ENCODE results near the gene PTPRM.

The PTPRM gene

DNA sequence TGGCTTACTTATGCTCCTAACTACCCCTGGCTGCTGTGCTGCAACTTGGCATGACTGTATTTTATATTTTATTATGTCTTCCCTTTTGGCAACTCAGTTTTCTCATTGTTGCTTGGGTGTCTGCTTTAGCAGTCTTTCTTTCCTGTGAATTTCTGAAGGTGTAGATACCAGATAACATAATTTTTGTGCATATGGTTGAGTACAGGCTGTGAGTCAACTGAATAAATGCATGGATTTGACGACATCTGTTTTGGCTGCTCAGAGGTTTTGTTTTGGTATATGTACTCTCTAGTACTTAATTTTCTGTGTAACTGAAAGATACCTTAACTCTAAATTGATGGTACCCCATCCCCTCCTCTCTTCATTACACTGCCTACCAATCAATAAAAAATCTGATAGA, 303.1 kb downstream of the PTPRM start:
- no peak for DNase-seq

DNA sequence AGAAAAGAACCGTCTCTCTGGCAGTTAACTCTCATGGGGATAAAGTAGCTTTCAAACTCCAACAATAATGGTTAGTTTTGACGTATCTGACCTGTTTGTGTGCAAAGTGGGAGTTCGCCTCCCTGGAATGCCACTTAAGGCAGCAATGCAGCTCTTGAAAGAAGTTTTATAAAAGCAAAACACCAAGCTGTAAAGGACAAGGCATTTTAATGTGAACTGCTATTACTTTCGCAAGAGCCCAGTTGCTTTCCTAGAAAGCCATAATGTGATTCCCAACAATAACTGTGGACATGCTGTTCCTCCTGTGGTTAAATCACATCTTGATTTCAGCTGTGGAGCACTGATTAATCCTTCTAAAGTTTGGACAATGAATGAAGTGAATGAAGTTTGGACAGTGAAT, 303.7 kb downstream of the PTPRM start:
- no peak for DNase-seq

DNA sequence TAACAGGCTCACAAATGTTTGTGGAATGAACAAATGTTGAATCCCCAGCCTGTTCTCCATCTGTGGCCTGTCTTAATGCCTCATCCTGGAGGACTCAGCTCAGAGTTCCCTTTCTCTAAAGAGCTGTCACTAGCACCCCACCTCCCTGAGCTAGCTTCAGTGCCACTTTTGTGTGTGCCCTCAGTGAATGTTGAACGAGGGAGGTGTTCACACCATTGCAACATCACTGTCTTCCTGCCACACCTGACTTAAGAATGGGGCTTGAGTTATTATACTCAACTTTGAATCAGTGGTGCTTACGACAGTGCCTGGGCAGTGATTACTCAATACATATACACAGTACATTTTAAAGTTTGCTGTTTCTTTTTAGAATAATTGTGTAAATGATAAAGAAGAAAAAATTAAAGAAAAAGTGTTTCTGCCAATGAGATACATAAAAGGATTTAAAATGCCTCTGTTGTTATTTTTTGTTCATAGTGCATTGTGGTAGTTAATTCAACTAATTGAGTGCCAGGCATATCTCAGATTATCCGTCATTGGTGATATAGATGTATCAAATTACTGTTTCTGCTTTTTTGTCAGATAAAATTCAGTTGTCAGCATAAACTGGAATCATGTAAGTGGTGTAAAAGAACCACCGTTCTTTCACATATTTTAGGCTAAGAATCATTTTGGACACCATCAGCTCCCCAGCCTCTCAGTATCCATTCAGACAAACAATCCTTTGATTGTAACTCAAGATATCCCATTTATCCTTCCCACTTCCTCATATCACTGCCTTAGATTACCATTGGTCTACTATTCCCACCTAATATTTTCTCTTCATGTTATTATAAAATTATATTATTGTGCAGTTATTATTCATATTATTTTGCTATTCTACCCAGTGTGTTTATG, 304.7 kb downstream of the PTPRM start:
- DNase-seq: no peak

DNA sequence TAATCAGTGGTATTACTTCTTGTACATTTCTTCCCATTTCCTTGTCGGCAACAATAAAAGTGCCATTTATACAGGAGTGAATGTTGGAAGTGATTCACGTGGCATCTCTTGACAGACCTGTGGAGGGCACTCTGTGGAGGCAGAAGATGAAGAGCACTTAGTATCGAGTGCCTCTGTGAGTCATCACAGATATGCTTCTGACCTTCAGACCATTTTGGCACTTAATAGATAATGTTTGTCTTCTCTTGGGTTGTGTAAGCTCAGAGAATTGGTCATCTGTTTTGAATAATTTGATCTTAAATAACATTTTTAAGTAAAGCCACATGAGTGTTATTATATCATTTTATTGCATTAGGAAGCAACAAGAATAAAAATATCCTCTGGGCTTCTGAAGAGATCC, 305.5 kb downstream of the PTPRM start:
- no peak for DNase-seq

DNA sequence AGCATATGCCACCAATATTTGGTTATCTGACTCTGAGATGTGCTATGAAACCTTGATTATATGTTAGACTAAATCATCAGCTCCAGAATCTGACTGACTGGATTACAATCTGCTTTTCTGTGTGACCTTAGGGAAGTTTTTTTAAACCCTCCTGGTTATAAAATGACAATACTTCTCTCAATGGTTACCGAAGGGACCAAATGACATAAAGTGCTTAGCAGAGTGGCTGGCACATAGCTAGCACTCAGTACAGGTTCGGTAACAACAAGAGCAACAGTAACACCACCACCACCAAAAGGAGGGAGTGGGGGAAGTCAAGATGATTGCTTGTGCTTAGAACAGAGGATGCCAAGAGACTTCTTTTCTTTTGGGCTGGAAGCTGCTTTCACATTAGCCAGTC, 306.2 kb downstream of the PTPRM start:
- DNase-seq: no peak

DNA sequence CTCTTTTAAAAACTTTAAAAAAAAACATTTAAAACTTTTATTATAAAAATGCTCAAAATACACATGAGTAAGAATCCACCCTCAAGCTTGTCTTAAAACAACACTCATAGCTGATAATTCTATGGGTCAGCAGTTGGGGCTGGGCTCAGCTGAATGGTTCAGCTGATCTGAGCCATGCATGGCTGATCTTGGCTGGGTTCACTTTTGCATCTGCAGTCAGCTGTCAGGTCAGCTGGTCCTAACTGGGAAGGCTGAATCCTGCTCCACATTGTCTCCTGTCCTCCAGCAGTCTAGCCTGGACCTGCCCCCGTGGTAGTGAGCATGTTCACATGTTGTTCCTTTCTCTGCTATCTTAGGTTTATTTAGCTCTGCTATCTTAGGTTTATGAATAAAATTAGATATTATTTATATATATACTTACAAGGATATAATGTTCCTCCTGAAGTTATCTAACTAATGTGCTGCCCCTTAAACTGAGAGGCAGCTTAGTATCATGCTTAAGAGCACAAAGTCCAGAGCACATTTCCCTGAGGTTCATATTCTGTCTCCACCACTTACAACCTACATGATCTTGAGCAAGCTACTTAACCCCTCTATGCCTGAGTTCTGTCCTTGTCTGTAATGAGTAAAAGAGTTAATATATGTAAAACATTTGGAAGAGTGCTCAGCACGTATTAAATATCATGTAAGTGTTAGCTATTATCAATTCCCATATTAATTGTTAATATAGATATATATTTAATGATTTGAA, 309.4 kb downstream of the PTPRM start:
- no peak for DNase-seq

DNA sequence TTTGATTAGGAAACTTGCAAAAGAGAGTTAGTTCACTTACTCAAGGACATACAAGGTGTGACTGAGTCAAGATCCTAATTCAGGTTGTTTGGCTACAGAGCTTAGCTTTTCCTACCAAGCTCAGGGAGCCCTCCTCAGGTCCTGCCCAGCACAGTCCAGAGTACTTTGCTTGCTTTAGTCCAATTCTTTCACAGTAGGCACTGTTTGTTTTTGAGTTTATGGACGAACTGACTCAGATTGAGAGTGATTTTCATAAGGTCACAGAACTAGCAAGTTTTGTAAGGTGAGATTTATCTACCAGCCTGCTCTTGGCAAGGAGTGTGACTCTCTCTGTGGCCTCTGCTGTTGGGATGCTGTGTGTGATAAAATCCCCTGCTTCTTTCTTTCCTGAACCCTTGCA, 310.5 kb downstream of the PTPRM start:
- DNase-seq: no peak

DNA sequence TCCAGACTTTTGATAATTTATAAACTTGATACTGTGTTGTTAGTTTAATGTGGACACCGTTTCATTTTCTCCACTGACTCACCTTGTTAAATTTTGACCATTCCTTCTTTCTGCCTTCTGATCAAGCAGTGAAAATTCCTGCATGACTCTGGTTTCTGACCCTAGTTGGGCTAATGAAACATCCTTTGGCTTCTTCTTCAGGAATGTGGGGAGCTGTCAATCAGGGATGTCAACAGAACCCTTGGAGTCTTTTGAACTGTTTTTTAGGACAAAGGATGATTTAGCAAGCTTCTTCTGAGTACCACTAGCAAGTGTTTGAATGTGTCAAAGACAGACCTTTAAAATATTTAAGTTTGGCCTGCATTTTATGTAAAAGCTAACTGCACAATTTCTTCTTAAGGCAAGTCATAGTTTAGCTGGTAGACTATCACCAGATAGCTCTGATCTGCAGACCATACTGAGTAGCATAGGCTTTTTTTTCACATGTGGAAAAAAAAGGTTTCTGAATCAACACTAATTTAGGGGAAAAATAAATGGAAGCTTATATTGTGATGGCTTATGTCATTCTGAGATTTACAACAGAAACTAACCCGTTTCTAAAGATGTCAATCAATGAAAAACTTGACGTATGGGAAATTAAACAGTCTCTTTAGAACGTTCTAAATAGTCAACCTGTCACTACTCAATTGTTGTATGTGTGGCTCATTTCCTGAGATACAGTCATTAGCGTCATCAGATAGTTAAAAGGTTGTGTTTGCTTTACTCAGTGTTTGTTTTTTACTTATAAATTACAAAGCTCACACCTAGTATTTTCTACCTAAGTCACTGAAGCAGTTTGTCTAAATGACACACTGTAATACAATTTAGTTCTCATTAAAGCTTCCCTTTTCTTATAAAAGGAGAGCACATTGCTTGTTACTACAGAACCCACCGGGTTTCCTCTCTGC, 311.4 kb downstream of the PTPRM start:
- DNase-seq: no peak

DNA sequence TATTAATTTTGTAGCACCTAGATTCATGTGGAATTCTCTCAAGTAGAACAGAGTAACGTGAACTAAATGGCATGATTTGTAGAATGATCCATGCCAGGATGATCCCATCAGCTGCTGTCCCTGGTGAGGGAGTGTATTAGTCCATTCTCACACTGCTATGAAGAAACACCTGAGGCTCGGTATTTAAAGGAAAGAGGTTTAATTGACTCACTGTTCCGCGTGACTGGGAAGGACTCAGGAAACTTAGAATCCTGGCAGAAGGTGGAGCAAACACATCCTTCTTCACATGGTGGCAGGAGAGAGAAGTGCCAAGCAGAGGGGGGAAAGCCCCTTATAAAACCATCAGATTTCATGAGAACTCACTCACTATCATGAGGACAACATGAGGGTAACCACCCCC, 312.6 kb downstream of the PTPRM start:
- no peak for DNase-seq

DNA sequence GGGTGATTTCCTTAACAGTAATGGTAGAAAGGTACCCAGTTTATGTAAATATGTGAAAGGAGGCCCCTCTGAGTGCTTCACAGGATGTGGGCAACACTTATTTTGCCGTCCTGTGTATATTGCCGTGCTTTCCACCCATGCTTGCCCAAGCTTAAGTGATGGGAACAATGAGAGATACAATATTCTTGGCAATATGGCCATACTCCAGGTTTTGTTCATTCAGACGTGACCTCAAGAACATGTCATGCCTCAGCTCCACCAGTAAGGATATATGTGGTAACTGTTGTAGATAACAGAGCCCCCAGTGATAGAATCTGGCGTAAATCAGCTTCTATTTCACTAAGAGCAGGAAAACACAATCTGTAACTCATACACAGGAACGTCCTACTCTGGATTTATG, 318.7 kb downstream of the PTPRM start:
- DNase-seq: no peak

DNA sequence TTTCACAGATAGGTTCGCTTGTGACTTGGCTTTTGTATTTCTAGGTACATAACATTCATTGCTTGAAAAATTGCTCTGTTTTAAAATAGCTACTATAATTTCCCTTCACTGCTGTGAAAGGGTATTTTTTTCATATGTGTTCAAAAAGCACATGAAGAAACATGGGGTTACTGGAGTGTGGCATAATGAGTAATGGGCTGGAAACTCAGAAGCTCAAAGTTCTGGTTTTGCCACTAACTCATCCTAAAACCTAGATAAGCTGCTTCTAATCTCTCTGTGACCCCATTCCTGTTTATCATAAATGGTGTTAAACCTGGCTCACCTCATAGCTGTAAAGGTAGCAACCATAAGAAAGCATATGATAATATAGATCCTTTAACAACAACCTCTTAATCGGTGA, 319.3 kb downstream of the PTPRM start:
- no peak for DNase-seq

DNA sequence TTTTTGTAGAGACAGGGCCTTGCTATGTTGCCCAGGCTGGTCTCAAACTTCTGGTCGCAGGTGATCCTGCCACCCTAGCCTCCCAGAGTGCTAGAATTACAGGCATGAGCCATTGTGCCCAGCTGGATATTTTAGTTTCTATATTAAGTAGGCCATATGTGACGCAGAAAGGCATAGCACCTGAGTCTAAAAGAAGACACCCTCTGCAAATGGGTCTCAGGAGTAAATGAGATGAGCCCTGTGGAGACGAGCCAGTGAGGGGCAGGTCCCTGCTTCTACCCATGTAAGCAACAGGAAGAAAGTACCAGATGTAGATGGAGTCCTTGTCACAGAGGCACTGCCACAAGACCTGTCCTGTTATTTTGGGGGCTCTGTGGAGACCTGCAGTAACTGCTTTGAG, 322.4 kb downstream of the PTPRM start:
- no peak for DNase-seq

DNA sequence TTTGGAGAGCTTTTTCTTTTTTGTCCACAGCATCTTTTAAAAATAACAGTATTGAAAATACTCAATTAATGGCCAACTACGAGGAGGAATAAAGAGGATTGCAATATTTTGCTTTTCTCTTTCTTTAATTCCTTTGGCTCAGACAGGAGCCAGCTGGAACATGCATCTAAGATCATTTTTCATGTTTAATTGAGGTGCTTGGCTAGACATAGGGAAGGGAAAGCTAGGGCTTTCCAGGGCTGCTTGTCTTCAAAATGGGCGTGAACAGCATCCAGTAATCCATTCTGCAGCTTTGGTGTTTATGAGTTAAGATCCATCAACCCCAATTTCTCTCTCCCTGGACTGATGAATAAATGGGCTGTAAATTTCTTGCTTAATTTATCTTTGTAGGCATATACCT, 323.0 kb downstream of the PTPRM start:
- DNase-seq: no peak

DNA sequence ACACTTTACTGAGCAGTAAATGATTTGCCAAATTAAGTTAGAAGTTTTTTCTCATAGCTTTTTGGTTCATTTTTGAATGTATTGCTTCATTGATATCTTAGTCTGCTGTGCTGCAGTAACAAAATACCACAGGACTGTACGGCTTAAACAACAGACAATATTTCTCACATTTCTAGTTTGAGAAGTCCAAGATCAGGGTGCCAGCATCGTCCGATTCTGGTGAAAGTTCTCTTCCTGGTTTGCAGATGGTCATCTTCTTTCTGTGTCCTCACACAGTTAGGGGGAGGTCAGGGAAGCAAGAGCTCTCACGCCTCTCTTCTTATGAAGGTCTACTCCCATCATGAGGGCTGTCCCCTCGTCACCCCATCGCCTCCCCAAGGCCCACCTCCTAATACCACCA, 325.4 kb downstream of the PTPRM start:
- no peak for DNase-seq

DNA sequence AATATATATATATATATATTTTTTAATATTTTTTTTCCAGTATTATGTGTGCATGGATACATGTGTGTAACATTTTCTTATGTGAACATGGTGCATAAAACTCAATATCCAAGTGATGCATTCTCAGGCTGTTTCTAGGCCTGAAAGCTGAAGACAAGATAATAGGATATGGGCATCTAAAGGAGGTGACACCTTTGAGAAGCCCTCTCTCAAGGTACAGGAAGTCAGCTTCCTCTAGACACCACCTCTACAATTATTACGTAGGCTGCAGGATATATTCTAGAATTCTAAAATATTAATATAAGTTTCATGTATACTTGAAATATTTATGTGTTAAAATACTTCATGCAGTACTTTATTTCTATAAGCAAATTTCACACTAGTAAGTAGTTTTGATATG, 327.5 kb downstream of the PTPRM start:
- no peak for DNase-seq

DNA sequence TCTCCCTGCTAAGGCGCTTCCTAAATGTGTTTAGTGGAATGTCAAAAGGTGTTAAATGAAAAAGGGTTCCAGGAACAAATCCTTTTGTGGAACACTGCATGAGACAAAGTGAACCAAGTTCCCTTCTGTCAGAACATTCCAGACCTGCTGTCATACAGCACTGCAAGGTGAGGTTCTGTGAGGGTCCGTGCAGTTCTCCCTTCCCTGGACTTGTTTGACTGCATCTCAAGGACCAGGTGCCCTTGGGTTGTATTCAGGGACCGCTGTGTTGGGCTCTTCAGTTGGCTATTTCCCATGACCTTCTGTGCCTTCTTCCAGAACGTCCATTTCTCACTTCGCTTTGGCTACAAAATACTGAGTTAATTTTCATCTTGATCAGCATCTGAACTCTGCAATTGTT, 328.2 kb downstream of the PTPRM start:
- DNase-seq: no peak

DNA sequence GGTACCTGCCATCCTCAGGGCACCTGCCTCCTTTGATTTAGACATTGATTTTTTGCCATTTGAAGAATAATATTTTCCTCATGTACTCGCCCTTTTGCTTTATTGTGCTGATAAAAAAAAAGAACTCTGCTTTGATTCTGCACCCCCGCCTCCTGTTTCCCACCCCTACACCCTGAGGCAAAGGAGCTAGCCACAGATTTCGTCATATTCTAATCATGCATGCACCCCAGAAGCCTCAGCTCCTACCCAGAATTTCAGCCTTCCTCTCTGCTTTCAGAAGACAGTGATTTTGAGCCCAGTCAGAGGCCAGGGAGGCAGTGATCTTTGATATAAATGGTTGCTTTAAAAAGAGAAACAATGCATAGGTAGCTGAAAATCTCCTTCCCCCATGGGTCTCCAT, 329.0 kb downstream of the PTPRM start:
- DNase-seq: no peak

DNA sequence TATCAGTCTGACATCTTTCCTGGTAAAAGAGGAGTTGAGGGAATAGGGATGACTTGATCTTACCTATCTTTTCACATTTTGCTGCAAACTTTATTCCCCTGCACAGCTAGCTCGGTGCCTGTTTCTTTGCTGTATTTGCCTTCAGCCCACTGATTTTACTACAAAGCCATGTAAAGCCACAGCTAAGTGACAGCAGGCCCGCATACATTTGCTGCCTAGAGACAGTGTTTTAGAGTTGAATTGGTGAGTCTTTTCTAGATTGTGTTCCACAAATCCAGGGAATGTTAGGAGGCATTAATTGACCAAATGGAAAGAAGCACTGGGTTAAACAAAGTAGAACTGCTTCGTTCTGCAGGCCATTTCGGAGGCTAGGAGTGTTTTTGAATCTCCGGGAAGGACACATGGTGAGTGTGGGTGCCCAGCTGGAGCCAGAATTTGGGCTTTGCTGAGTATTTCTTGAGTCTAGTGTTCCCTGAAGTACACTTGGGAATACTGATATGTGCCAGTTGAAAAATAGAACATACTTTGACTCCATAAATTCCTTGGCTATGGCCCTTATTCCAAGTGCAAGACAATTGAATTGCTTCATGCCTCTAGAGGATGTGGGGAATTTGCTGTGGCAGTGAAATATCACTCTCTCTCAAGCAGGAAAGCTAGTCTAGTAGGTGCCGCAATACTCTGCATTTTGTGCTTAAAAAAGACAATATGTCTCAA, 329.8 kb downstream of the PTPRM start:
- DNase-seq: no peak

DNA sequence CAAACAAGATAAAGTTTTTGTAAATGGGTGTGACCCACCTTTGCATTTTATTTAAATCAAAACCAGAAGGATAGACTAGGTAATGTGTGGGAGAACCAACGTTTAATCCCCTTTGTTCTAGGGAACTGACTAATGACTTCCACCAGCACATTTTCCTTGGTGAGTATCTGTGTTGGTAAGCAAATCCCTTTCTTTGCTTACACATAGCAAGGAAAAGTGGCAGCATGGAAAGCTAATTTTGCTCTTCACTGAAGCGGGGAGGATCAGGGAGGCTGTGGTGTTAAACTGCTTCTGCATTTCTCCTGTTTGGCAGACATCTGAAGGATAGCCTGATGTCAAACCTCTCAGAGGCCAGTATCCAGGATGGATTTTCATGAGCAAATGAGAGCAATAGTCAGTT, 331.1 kb downstream of the PTPRM start:
- no peak for DNase-seq

DNA sequence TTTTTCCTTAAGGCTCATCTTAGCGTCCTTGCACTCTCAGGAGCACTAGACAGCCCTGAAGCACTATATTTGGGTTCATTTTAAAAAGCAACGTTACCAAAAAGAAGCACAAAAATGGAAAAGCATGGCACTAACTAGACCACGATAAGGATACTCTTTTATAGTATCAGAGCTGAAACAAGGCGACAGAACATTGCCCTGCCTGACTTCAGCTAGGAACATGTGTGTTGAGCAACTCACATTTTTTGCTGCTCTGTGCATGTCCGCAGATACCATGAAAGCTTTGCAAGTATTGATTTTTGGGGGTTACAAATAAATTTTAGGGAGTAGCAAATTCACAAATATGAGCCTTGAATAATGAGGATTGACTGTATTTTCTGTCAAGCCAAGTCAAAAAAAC, 332.0 kb downstream of the PTPRM start:
- no peak for DNase-seq

DNA sequence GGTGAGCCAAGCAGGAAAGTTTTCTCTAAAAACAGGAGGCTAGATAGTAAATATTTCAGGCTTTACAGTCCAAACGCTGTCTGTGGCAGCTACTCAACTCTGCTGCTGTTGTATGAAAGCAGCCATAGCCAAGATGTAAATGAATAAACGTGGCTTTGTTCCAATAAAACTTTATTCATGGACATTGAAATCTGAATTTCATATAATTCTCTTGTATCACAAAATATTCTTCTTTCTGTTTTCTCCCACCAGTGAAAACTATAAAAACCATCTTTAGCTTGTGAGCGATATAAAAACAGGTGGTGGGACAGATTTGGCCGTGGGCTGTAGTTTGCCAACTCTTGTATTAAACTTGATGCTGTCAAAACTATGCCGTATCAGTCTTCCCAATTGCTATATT, 333.0 kb downstream of the PTPRM start:
- DNase-seq: no peak

DNA sequence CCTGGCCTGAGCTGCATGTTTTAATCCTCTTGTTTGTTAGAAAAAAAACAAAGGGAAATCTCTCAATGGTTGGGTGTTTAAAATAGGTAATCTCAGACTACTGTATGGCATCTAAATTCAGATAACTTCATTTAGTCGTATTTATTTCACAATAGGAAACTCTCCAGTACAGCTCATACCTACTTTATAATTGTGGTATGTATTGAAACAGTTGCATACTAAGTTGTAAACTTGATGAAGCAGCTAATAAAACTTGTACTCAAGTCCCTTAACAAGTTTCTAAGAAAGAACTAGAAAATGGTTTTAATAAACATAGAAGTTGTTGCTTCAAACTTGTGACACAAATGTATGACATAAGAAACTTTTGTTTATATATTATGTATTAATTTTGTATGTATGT, 334.5 kb downstream of the PTPRM start:
- no peak for DNase-seq

DNA sequence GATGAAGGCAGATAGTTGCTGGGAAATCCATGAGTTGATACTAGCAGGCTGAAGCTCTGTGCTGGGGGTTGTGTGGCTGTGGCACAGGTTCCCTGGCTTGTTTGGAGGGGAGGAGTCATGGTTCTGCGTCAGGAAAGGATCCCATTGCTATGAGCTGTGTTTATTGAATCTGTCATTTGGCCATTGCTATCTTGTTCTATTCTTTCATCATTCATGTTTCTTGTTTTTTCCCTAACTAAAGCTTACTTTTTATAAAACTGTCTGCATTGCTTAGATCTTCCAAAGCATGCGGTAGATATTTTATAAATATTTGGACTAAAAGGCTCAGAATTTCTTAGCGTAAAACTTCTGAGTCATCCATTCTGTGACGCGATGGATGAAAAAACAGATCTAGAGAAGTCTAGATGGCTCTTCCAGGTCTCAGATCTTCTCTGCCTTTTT, 335.3 kb downstream of the PTPRM start:
- DNase-seq: no peak
